Parathyroid adenoma (tissue), 2 donors: Measurements from ENCODE around the gene SERPINA1.
"Not testable (repeated sequence)": the region's sequence is repeated elsewhere in the genome, so short reads cannot be mapped to it uniquely, and the experiment has no call there.

ENCODE experiments used
- H2AFZ ChIP-seq: fragments of 300-600 bp; sonication (generic); one replicate; pipeline ENCODE4 v1.7.0; 2017; ENCODE audit warnings: antibody characterized with exemption, mild to moderate bottlenecking
- H3K27ac ChIP-seq: fragments of 300-600 bp; sonication (generic); one replicate; pipeline ENCODE4 v1.7.0; 2017
- H3K27me3 ChIP-seq: fragments of 300-600 bp; sonication (generic); one replicate; pipeline ENCODE4 v1.7.0; 2017; ENCODE audit warnings: low read length; ENCODE audit not compliant: control insufficient read depth, insufficient read depth
- H3K36me3 ChIP-seq: fragments of 300-600 bp; sonication (generic); one replicate; pipeline ENCODE4 v1.7.0; 2017; ENCODE audit warnings: low read length; ENCODE audit not compliant: control insufficient read depth, insufficient read depth
- H3K4me1 ChIP-seq: fragments of 300-600 bp; sonication (generic); one replicate; pipeline ENCODE4 v1.7.0; 2017; ENCODE audit warnings: control low read depth
- H3K4me2 ChIP-seq: fragments of 300-600 bp; sonication (generic); one replicate; pipeline ENCODE4 v1.7.0; 2017; ENCODE audit warnings: low read length
- H3K4me3 ChIP-seq: fragments of 300-600 bp; sonication (generic); one replicate; pipeline ENCODE4 v1.7.0; 2017; ENCODE audit warnings: low read depth, low read length
- H3K79me2 ChIP-seq: fragments of 300-600 bp; sonication (generic); one replicate; pipeline ENCODE4 v1.7.0; 2017; ENCODE audit warnings: control low read depth
- H3K9ac ChIP-seq: fragments of 300-600 bp; sonication (generic); one replicate; pipeline ENCODE4 v1.7.0; 2017; ENCODE audit warnings: mild to moderate bottlenecking
- H3K9me3 ChIP-seq: fragments of 300-600 bp; sonication (generic); one replicate; pipeline ENCODE4 v1.7.0; 2017; ENCODE audit warnings: low read length; ENCODE audit not compliant: control insufficient read depth
- TF ChIP-seq, protein P1 (sequence below): fragments of 300-600 bp; sonication (generic); IDR thresholded peaks from one replicate; pipeline ENCODE4 v1.7.0; 2017; ENCODE audit warnings: antibody characterized with exemption, mild to moderate bottlenecking
- donor health status: primary hyperparathyroidism.

Gene SERPINA1

DNA sequence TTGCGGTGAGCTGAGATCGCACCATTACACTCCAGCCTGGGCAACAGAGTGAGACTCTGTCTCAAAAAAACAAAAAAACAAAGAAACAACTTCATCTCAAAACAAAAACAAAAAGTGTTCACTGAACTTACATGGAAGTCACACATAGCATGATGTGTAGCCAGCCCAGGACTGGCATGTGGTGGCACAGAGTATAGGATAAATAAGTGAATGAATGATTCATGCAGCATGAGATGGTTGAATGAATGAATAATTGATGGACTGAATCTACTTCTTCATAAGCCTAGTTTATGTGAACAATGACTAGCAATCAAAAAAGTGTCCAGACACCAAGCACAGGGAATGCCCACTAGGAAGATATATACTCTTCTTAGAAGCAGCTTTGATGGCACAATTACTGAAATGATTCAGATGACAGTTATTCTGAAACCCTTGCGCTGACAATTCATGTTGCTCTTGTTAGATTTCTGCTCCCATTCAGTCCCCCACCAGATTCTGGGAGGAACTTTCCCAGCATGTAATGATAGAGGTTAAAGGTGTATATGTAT, 33.7 kb downstream of the SERPINA1 start:
- H3K9ac ChIP-seq = no peak overlapping the region
- H2AFZ ChIP-seq = no peak overlapping the region
- no peak overlapping the region for H3K4me2 ChIP-seq
- no peaks in the 10 kb centered on the region for H3K36me3 ChIP-seq
- no peaks in the 10 kb centered on the region for H3K9me3 ChIP-seq
- no peaks in the 10 kb centered on the region for H3K79me2 ChIP-seq
- H3K27ac ChIP-seq = no peak overlapping the region
- no peak overlapping the region for H3K4me3 ChIP-seq
- no peaks in the 10 kb centered on the region for H3K4me1 ChIP-seq
- TF ChIP-seq, protein P1, sequence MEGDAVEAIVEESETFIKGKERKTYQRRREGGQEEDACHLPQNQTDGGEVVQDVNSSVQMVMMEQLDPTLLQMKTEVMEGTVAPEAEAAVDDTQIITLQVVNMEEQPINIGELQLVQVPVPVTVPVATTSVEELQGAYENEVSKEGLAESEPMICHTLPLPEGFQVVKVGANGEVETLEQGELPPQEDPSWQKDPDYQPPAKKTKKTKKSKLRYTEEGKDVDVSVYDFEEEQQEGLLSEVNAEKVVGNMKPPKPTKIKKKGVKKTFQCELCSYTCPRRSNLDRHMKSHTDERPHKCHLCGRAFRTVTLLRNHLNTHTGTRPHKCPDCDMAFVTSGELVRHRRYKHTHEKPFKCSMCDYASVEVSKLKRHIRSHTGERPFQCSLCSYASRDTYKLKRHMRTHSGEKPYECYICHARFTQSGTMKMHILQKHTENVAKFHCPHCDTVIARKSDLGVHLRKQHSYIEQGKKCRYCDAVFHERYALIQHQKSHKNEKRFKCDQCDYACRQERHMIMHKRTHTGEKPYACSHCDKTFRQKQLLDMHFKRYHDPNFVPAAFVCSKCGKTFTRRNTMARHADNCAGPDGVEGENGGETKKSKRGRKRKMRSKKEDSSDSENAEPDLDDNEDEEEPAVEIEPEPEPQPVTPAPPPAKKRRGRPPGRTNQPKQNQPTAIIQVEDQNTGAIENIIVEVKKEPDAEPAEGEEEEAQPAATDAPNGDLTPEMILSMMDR = no peak
- no peaks in the 10 kb centered on the region for H3K27me3 ChIP-seq

DNA sequence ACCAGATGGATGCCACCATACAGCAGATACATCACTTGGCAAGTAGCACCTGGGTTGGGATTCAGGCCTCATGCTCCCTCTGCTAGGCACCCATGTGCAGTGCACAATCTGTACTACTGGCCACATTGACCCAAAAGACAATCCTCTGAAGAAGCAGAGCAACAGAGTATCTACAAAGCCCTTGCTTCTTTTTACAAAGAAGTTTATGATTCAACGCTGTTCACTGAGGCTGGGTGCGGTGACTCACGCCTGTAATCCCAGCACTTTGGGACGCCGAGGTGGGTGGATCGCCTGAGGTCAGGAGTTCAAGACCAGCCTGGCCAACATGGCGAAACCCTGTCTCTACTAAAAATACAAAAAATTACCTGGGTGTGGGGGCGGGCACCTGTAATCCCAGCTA, 34.2 kb downstream of the SERPINA1 start:
- H3K27ac ChIP-seq, H3K27me3 ChIP-seq, H3K9ac ChIP-seq, H3K9me3 ChIP-seq, H3K4me2 ChIP-seq, H2AFZ ChIP-seq, H3K4me3 ChIP-seq, H3K36me3 ChIP-seq, H3K4me1 ChIP-seq, H3K79me2 ChIP-seq: not testable (repeated sequence)

DNA sequence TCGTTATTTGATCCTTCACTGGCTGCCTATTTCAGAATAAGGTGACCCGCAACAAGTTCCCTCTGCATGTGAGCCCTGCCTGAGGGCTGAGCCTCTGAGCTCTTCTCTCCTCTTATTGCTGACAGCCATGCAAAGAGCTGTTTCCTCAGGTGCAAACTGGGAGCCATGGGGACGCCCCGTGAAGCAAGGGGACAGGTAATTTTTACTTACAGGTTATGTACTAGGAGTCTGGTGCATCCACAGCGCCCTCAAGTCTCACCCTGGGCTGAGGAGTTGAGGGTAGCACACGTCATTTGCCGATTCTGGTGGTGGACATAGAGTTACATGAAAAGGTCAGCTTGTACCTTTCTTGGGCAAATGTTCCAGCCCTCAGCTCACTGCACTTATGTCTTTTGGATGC, 39.1 kb downstream of the SERPINA1 start:
- no peaks in the 10 kb centered on the region for H3K4me1 ChIP-seq
- H3K36me3 ChIP-seq = no peaks in the 10 kb centered on the region
- no peak overlapping the region for H3K4me2 ChIP-seq
- H3K79me2 ChIP-seq = no peaks in the 10 kb centered on the region
- H3K9me3 ChIP-seq = no peaks in the 10 kb centered on the region
- TF ChIP-seq, protein P1 = no peak
- no peak overlapping the region for H3K4me3 ChIP-seq
- H2AFZ ChIP-seq = no peak overlapping the region
- H3K27me3 ChIP-seq = no peaks in the 10 kb centered on the region
- H3K9ac ChIP-seq = no peak overlapping the region
- no peak overlapping the region for H3K27ac ChIP-seq

DNA sequence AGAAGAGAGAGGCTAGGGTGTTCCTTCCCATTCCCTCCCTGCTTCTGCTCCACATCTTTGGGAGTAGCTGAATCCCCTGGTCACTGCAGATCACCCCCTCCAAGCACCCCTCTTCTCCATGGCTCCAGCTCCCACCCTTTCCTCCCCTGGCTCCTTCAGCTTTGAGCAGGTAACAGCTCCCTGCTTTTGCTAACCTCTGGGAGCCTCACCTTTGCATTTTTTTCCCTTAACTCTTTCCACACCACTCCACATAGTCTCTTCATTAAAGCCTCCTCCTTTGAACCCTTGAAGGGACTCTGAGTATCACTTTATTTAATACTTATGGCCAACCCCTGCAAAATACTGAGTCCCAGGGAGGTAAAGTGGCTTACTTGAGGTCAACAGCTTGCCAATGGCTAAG, 39.6 kb downstream of the SERPINA1 start:
- Histone ChIP-seq H3K4me2 (no peak overlapping the region), H3K4me1 (no peaks in the 10 kb centered on the region), H3K9me3 (no peaks in the 10 kb centered on the region), H3K36me3 (no peaks in the 10 kb centered on the region), H3K4me3 (no peak overlapping the region), H3K79me2 (no peaks in the 10 kb centered on the region), H3K9ac (no peak overlapping the region), H3K27ac (no peak overlapping the region), H2AFZ (no peak overlapping the region), H3K27me3 (no peaks in the 10 kb centered on the region)
- TF ChIP-seq, protein P1 = no peak

DNA sequence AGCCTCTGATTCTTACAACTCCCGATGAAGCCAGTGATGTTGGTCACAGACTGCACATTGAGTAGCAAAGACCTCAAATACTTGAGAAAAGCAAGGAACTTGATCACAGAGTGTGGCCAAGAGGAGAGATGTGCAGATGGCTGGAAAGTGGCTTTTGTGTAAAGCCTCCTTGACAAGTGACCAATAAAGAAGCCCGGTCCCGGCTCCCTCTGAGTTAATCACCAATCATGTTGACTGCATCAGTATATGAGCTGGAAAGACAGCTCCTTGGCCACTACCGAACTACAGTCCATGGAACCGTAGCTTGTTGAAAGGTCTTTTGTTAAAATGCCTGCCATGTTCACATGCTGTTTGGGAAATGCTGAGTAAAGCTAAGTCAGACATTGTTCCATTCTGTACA, 41.6 kb downstream of the SERPINA1 start:
- no peaks in the 10 kb centered on the region for H3K27me3 ChIP-seq
- H3K4me1 ChIP-seq = no peaks in the 10 kb centered on the region
- TF ChIP-seq, protein P1 = no peak
- H3K9ac ChIP-seq = no peak overlapping the region
- no peaks in the 10 kb centered on the region for H3K79me2 ChIP-seq
- H3K27ac ChIP-seq = no peak overlapping the region
- no peak overlapping the region for H3K4me2 ChIP-seq
- H3K36me3 ChIP-seq = no peaks in the 10 kb centered on the region
- no peaks in the 10 kb centered on the region for H3K9me3 ChIP-seq
- no peak overlapping the region for H3K4me3 ChIP-seq
- H2AFZ ChIP-seq = no peak overlapping the region

DNA sequence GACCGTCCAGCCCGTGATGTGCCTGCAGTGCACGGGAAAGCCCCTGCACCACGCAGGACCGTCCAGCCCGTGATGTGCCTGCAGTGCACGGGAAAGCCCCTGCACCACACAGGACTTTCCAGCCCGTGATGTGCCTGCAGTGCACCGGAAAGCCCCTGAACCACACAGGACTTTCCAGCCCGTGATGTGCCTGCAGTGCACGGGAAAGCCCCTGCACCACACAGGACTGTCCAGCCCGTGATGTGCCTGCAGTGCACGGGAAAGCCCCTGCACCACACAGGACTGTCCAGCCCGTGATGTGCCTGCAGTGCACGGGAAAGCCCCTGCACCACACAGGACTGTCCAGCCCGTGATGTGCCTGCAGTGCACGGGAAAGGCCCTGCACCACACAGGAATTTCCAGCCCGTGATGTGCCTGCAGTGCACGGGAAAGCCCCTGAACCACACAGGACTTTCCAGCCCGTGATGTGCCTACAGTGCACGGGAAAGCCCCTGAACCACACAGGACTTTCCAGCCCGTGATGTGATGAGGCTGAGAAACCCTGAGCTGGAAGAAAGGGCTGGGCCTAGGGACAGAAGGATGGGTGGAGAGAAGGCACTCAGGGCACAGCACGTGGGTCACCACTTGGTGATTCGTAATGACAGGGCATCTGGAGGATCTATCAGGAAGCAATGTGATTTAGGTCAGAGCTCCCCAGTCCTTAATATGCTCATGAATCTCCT, 42.2 kb downstream of the SERPINA1 start:
- H3K4me2 ChIP-seq, H3K4me3 ChIP-seq, H3K27me3 ChIP-seq, H3K9ac ChIP-seq, H3K4me1 ChIP-seq, H3K79me2 ChIP-seq, H3K9me3 ChIP-seq, H2AFZ ChIP-seq, H3K36me3 ChIP-seq, H3K27ac ChIP-seq: not testable (repeated sequence)
